Activated CD4-positive, alpha-beta memory T cell treated with anti-CD3 and anti-CD28 coated beads for 36 hours (primary cell): ENCODE results near the gene SRMS. TPM values are rescaled to one million over a fixed set of nuclear protein-coding genes. Genes with fewer than 3 reads are reported as not detected.

Experiments
- CTCF ChIA-PET: fragments of 350-600 bp; sonication (Branson Sonifier 250); formaldehyde crosslinking; loops from one replicate; lab custom pipeline; 2021; ENCODE audit warnings: antibody characterized with exemption, inconsistent platforms; lab: Charles Lee
- POLR2A ChIA-PET: fragments of 350-600 bp; sonication (Branson Sonifier 250); formaldehyde crosslinking; loops from one replicate; lab custom pipeline; 2021; ENCODE audit warnings: antibody characterized with exemption; lab: Charles Lee
- DNase-seq: peaks from one replicate; pipeline ENCODE4 v3.0.0-alpha.2; 2020
- H3K27ac Mint-ChIP-seq: one replicate; pipeline ENCODE4 v1.8.0; 2021; ENCODE audit warnings: mixed read lengths
- H3K27me3 Mint-ChIP-seq: one replicate; pipeline ENCODE4 v1.8.0; 2021; ENCODE audit warnings: mixed read lengths
- H3K36me3 Mint-ChIP-seq: one replicate; pipeline ENCODE4 v1.8.0; 2021; ENCODE audit warnings: mixed read lengths
- H3K4me1 Mint-ChIP-seq: one replicate; pipeline ENCODE4 v1.8.0; 2021; ENCODE audit warnings: low read depth, mixed read lengths
- H3K4me3 Mint-ChIP-seq: one replicate; pipeline ENCODE4 v1.8.0; 2021; ENCODE audit warnings: mild to moderate bottlenecking, mixed read lengths
- H3K9me3 Mint-ChIP-seq: one replicate; pipeline ENCODE4 v1.8.0; 2021; ENCODE audit warnings: mixed read lengths
- intact Hi-C: fragments of 100-400 bp; cut with micrococcal nuclease; formaldehyde crosslinking; loops from one replicate; pipeline ENCODE4 v1.15.1; 2023
- total RNA-seq, 2 experiments: library from RNA; stranded (reverse); gene quantifications; one replicate each; pipeline ENCODE4 v1.2.3, GENCODE V29; 2021

SRMS gene
- total RNA-seq, 2 experiments from 2014 or later, result not detected

GRCh38 chr20:63491635-63492230 lies 55.8 kb downstream of the SRMS start:
- ChIA-PET POLR2A (no interaction called here), CTCF (no interaction called here)
- H3K4me3 Mint-ChIP-seq, result no peak overlapping the region
- no peaks in the 10 kb centered on the region for H3K36me3 Mint-ChIP-seq
- no peak overlapping the region for H3K27ac Mint-ChIP-seq
- H3K27me3 Mint-ChIP-seq, result peaks cover 11% of the 10 kb centered on the region
- H3K4me1 Mint-ChIP-seq, result no peaks in the 10 kb centered on the region
- no peak for DNase-seq
- no peaks in the 10 kb centered on the region for H3K9me3 Mint-ChIP-seq
- intact Hi-C loops, result no loop called here

- Mint-ChIP-seq H3K27ac (no peak overlapping the region), H3K27me3 (peaks cover 13% of the 10 kb centered on the region), H3K4me3 (no peak overlapping the region), H3K4me1 (no peaks in the 10 kb centered on the region), H3K36me3 (no peaks in the 10 kb centered on the region), H3K9me3 (no peaks in the 10 kb centered on the region)
- DNase-seq, result no peak
- ChIA-PET POLR2A (no interaction called here), CTCF (no interaction called here)
- intact Hi-C loops, result no loop called here
Observed at GRCh38 chr20:63491078-63491477, 56.5 kb downstream of the SRMS start.

Other genes with a start within 250 kb of the SRMS start
- gene CHRNA4, start 186.4 kb downstream of the SRMS start, total RNA-seq, result not detected
- not detected for gene KCNQ2, start 75.1 kb downstream of the SRMS start, total RNA-seq
- 1 to 10 TPM; 1.1 to 1.7 TPM for gene EEF1A2, start 48.7 kb downstream of the SRMS start, total RNA-seq
- 100 to 1,000 TPM; 191 to 201 TPM for gene PPDPF, start 27.0 kb downstream of the SRMS start, total RNA-seq
- gene PTK6, start 10.4 kb downstream of the SRMS start, total RNA-seq, result under 1 TPM; 0.34 to 0.78 TPM
- gene FNDC11, start 6.4 kb upstream of the SRMS start, total RNA-seq, result under 1 TPM; 0.55 to 0.61 TPM
- 10 to 100 TPM; 28.5 to 32.2 TPM for gene HELZ2, start 26.5 kb upstream of the SRMS start, total RNA-seq
- 10 to 100 TPM; 13.6 to 14.0 TPM for gene GMEB2, start 79.4 kb upstream of the SRMS start, total RNA-seq
- gene STMN3, start 105.7 kb upstream of the SRMS start, total RNA-seq, result 10 to 100 TPM; 17.3 to 18.0 TPM
- gene RTEL1, start 110.6 kb upstream of the SRMS start, total RNA-seq, result 10 to 100 TPM; 38.0 to 38.3 TPM
- not detected for gene TNFRSF6B, start 148.9 kb upstream of the SRMS start, total RNA-seq
- 10 to 100 TPM; 54.6 to 58.4 TPM for gene ARFRP1, start 160.2 kb upstream of the SRMS start, total RNA-seq
- 10 to 100 TPM; 28.7 to 29.9 TPM for gene ZGPAT, start 160.3 kb upstream of the SRMS start, total RNA-seq
- 10 to 100 TPM; 14.7 to 17.6 TPM for gene LIME1, start 188.9 kb upstream of the SRMS start, total RNA-seq
- gene SLC2A4RG, start 192.0 kb upstream of the SRMS start, total RNA-seq, result 10 to 100 TPM; 58.9 to 59.0 TPM